Measurements from ENCODE around the gene VPS35.

Gene VPS35

DNA sequence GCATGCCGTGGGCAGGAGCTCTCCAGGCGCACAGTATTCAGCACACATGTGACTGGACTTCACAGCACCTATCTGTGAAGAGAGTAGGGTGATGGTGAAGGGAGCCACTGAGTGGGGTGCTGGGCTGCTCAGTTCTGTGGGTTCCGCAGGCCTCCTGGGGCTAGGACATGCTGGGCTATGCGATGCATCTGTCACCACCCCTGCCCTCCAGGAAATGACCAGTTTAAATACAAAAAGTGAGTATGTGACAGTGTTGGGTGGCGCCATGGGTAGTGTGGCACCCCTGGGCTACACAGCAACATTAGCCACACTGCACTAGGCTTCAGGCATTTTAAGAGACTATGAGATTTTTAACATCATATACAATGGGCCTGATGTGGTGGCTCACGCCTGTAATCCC lies 30.6 kb upstream of the VPS35 start:
- H3K9me3 Mint-ChIP-seq: no peaks in the 10 kb centered on the region
- no peaks in the 10 kb centered on the region for H3K27me3 Mint-ChIP-seq
- H3K27ac Mint-ChIP-seq: no peak overlapping the region
- no peaks in the 10 kb centered on the region for H3K36me3 Mint-ChIP-seq
- no peaks in the 10 kb centered on the region for H3K4me1 Mint-ChIP-seq
- no peak overlapping the region for H3K4me3 Mint-ChIP-seq

DNA sequence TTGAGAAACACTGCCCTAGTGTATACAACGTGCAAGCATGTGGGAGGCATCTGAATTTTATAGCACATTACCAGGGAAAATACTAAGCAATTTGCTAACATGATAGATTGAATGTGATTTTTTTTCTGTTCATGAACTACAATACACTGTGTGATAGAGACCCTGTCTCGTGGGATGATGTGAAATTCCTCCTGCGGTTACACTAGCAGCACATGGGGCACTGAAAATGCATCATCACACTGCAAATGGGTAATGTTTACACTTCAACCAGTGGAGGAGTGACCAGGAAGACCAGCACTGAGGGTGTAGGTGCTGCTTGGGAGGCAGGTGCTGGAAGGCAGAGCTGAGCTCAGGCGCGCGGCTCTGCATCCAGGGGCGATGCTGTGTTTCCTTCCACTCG lies 29.2 kb upstream of the VPS35 start:
- H3K27ac Mint-ChIP-seq: no peak overlapping the region
- H3K4me3 Mint-ChIP-seq: no peak overlapping the region
- H3K27me3 Mint-ChIP-seq: no peaks in the 10 kb centered on the region
- H3K36me3 Mint-ChIP-seq: no peaks in the 10 kb centered on the region
- H3K9me3 Mint-ChIP-seq: no peaks in the 10 kb centered on the region
- H3K4me1 Mint-ChIP-seq: no peaks in the 10 kb centered on the region

DNA sequence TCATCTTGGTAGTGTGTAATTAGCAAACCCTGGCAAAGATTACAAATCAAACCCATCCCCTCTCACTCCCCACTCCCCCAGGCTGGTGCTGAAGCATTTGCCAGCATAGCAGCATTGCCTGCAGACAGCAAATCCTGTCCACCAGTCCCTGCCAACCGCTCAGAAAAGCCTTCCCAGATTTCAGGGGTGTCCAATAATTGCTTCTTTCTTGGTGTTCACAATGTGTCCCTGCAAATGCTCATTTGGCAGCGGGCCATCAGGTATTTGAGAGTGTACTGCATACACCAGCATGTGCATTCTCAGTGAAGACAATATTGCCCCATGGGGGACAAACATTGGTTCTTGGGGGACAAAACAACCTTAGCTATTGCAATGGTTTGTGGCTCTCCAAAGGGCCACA lies 28.7 kb upstream of the VPS35 start:
- Mint-ChIP-seq H3K4me1 (no peaks in the 10 kb centered on the region), H3K27me3 (no peaks in the 10 kb centered on the region), H3K4me3 (no peak overlapping the region), H3K27ac (no peak overlapping the region), H3K36me3 (no peaks in the 10 kb centered on the region), H3K9me3 (no peaks in the 10 kb centered on the region)

DNA sequence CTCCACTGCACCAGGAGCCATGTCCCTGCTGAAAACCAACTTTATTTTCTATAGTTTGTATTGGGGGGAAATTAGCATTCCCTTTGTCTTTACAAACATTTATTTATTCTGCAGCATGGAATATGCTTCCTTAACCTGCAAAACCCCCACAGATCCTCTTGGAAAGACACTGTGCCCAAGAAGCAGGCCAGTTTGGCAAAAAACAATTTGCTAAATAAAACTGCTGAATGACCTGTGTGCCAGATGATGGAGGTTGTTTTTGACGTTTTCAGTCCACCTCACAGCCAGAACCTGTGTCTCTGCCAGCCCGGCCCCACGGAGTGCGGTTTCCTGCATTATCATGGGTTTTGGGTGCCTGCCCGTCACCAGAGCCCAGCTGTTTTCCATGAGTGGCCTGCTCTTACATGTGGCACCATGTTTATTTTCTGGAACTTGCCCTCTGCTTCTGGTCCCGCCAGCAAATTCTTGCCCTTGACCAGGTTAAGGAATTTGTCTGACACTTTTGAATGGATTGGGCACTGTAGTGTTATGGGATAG lies 26.9 kb upstream of the VPS35 start:
- H3K4me1 Mint-ChIP-seq: no peaks in the 10 kb centered on the region
- H3K4me3 Mint-ChIP-seq: no peak overlapping the region
- no peak overlapping the region for H3K27ac Mint-ChIP-seq
- H3K27me3 Mint-ChIP-seq: no peaks in the 10 kb centered on the region
- no peaks in the 10 kb centered on the region for H3K9me3 Mint-ChIP-seq
- no peaks in the 10 kb centered on the region for H3K36me3 Mint-ChIP-seq

DNA sequence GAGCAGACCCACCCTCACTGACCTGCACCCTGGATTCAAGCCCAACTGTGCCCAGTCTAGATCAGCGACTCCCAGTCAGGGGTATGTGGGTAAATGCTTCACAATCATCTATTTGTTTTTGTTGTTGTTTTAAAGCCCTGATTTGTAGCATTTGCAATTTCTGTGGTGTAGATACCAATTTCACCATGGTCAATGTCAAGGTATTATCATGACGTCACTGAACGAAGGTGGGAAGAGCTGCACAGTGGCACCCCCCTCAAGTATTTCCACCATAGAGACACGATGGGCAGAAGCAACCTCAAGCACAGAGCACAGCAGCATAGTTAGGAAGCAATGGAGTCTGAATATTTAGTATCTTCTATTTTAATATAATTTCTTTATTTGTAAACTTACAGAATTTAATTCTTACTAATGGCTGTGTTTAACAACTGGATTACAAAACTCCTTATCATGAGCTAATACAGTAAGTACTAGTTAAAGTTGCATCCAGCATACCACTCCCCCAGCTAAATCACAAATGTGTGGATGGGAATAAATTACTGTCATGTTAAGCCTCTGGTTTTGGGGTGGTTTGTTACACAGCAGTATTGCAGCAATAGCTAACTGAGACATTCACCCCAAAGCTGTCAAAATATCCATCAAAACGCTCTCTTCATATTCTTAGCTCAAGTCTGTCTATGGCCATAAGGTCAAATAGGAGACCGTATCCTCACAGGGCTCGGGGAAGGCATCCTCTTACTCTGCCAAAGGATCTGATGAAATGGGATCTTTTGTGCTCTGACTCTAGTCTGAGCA lies 26.0 kb upstream of the VPS35 start:
- Mint-ChIP-seq H3K9me3 (no peaks in the 10 kb centered on the region), H3K4me3 (no peak overlapping the region), H3K36me3 (no peaks in the 10 kb centered on the region), H3K4me1 (no peaks in the 10 kb centered on the region), H3K27ac (no peak overlapping the region), H3K27me3 (no peaks in the 10 kb centered on the region)

DNA sequence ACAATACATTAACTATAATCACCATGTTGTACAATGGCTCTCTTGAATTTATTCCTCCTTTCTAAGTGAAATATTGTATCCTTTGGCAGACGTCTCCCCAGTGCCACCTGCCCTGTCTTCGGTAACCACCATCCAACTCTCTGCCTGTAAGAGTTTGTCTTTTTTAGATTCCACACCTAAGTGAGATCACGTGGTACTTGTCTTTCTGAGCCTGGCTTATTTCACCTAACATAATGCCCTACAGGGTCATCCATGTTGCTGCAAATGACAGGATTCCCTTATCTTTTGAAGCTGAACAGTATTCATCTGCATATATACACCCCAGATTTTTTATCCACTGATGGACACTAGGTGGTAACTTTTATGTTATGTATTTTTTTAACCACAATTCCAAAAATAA lies 24.7 kb upstream of the VPS35 start:
- Mint-ChIP-seq H3K36me3 (no peaks in the 10 kb centered on the region), H3K4me3 (no peak overlapping the region), H3K27ac (no peak overlapping the region), H3K9me3 (no peaks in the 10 kb centered on the region), H3K27me3 (no peaks in the 10 kb centered on the region), H3K4me1 (no peaks in the 10 kb centered on the region)

DNA sequence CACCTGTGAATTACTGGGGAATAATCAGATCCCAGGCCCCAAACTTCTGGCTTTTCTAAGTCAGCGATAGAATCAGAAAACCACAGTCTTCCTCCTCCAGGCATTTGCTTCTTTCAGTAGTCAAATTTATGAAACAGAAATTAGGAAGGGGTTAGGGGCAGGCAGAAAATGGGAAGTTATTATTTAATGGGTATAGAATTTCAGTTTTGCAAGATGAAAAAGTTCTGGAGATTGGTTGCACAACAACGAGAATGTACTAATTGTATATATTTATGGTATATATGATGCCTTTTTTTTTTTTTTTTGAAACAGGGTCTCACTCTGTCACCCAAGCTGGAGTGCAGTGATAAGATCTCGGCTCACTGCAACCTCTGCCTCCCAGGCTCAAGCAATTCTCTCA lies 23.9 kb upstream of the VPS35 start:
- Mint-ChIP-seq H3K36me3 (no peaks in the 10 kb centered on the region), H3K27me3 (no peaks in the 10 kb centered on the region), H3K9me3 (no peaks in the 10 kb centered on the region), H3K4me1 (no peaks in the 10 kb centered on the region), H3K4me3 (no peak overlapping the region), H3K27ac (no peak overlapping the region)

DNA sequence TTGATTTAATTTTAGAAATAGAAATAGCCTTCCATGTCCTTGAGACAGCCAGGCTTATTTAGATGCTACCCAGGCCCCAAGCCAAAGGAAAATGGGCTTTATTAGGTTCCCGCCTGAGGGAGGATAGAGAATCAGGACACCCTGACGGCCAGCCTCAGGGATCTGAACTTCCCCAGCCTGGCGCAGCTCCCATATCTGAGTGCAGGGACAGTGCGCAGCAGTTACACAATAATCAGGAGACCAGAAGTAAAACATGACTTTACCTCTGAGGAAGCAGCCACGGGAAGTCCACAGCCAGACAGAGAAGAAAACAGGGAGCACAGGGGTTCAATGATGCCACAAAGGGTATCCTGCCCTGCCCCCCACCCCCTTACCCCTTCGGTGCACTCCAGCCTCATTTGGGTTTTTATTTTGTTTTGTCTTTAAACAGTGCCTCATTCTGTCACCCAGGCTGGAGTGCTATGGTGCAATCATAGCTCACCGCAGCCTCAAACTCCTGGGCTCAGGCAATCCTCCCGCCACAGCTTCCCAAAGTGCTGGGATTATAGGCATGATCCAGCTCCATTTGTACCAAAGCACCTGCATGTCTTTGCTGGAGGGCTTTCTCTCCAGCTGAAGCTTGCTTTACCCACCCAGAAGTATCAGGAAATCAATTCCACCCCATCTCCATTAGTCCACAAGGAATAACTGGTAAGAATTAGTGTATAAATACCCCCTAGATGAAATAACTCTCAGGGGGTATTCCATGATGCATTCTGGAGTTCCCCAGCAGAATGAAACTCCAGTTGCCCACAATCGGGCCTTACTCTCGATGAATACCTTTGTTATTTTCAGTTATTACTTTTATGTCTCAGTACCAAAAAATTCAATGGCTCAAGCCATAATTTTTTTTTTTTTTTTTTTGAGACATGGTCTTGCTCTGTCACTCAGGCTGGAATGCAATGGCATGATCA lies 22.4 kb upstream of the VPS35 start:
- Mint-ChIP-seq H3K9me3 (no peaks in the 10 kb centered on the region), H3K4me1 (no peaks in the 10 kb centered on the region), H3K27me3 (no peaks in the 10 kb centered on the region), H3K27ac (peak overlapping the region; percentile 46), H3K4me3 (no peak overlapping the region), H3K36me3 (no peaks in the 10 kb centered on the region)

DNA sequence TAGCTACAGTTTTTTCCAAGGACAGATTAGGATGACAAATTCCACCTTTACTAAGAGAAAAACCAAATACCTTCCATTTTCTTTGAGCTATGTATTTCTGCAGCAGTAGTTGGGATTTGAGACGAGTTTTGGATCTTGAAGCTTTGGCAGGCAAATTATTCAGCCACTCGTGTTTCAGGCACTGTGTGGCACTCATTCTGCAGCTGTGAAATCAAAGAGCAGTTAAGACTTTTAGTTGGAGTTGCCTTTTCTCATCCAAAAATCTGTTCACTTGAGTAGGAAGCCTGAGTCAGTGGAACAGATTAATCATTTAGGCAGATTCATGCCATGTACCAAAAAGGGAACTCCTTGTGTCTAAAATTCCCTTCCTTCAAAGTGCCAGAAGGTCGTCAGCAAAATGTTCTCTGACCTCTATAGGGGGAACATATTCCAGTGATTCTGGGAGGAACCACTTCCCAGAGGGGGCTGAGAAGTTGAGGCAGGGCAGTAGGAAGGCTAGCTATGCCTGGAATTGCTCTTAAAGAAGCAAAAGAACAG lies 20.6 kb upstream of the VPS35 start:
- Mint-ChIP-seq H3K27ac (no peak overlapping the region), H3K4me3 (no peak overlapping the region), H3K36me3 (no peaks in the 10 kb centered on the region), H3K27me3 (no peaks in the 10 kb centered on the region), H3K9me3 (no peaks in the 10 kb centered on the region), H3K4me1 (no peaks in the 10 kb centered on the region)

DNA sequence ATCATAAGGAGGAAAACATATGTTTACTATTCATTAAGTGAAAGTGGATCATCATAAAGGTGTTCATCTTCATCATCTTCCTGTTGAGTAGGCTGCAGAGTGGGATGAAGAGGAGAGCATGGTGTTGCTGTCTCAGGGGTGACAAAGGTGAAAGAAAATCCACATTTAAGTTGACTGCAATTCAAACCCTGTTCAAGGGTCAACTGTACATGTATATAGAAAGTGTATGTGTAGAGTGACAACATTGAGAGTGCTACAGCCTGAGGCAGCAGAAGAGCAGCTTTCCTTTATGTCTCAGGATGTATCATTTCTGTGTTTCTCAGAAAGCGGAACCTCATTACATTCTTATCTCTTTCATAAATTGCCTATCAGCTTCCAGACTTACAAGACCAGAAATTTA lies 17.7 kb upstream of the VPS35 start:
- H3K36me3 Mint-ChIP-seq: no peaks in the 10 kb centered on the region
- H3K9me3 Mint-ChIP-seq: no peaks in the 10 kb centered on the region
- no peak overlapping the region for H3K4me3 Mint-ChIP-seq
- H3K27ac Mint-ChIP-seq: no peak overlapping the region
- H3K4me1 Mint-ChIP-seq: no peaks in the 10 kb centered on the region
- no peaks in the 10 kb centered on the region for H3K27me3 Mint-ChIP-seq

DNA sequence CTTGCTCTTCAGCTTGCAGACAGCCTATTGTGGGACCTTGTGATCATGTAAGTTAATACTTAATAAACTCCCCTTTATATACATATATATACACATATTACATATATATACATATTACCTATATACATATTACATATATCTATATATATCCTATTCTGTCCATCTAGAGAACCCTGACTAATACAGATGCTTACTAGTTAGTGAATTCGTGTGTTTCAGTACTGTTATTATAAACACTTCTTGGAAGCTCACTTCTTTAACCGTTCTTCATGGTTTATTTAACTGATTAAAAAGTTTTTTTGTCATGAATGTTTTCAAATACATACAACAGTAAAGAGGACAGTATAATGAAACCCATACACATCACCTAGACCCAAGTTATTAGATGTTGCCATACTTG lies 13.1 kb upstream of the VPS35 start:
- H3K4me1 Mint-ChIP-seq: no peaks in the 10 kb centered on the region
- no peaks in the 10 kb centered on the region for H3K27me3 Mint-ChIP-seq
- H3K27ac Mint-ChIP-seq: no peak overlapping the region
- H3K4me3 Mint-ChIP-seq: no peak overlapping the region
- no peaks in the 10 kb centered on the region for H3K9me3 Mint-ChIP-seq
- no peaks in the 10 kb centered on the region for H3K36me3 Mint-ChIP-seq

DNA sequence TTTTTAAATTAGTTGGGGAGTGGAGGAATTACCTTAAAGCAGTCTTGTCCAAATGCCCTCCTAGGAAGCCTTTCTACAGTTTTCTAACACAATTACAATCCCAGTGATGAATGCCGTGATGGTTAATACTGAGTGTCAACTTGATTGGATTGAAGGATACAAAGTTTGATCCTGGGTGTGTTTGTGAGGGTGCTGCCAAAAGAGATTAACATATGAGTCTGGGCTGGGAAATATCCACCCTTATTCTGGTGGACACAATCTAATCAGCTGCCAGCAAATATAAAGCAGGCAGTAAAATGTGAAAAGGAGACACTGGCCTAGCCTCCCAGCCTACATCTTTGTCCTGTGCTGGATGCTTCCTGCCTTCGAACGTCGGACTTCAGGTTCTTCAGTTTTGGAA lies 12.6 kb upstream of the VPS35 start:
- Mint-ChIP-seq H3K9me3 (no peaks in the 10 kb centered on the region), H3K27me3 (no peaks in the 10 kb centered on the region), H3K4me3 (no peak overlapping the region), H3K27ac (no peak overlapping the region), H3K4me1 (no peaks in the 10 kb centered on the region), H3K36me3 (no peaks in the 10 kb centered on the region)

DNA sequence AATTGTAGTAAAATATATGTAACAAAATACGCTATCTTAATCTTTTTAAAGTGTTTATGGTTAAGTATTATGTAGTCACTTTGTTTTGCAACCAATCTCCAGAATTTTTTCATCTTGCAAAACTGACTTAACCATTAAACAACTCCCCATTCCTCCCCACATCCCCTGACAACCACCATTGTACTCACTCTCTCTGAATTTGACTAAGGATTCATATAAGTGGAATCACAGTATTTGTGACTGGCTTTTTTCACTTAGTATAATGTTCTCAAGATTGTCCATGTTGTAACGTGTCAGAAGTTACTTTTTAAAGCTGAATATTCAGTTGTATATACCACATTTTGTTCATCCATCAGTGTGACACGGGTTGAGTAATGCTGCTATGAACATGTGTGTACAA lies 11.1 kb upstream of the VPS35 start:
- Mint-ChIP-seq H3K4me3 (no peak overlapping the region), H3K27ac (no peak overlapping the region), H3K27me3 (no peaks in the 10 kb centered on the region), H3K4me1 (no peaks in the 10 kb centered on the region), H3K9me3 (no peaks in the 10 kb centered on the region), H3K36me3 (peaks cover 8% of the 10 kb centered on the region)

DNA sequence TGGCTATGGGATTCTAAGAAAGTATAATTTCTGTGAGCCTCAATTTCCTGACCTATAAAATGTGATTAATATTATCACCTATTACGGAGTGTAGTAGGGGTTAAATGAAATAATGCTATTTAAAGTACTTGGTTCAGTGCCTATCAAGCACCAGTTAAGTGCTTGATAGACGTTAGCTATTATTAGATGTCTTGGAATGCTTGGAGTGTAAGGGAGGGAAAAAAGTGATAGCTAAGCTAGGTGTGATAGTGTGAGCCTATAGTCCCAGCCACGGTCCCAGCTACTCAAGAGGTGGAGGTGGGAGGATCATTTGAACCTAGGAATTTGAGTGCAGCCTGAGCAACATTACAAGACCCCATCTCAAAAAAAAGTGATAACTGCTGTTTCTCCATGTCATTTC lies 8.0 kb upstream of the VPS35 start:
- Mint-ChIP-seq H3K9me3 (no peaks in the 10 kb centered on the region), H3K27ac (no peak overlapping the region), H3K4me1 (peaks cover under 1% of the 10 kb centered on the region), H3K36me3 (peaks cover 8% of the 10 kb centered on the region), H3K4me3 (no peak overlapping the region), H3K27me3 (no peaks in the 10 kb centered on the region)

DNA sequence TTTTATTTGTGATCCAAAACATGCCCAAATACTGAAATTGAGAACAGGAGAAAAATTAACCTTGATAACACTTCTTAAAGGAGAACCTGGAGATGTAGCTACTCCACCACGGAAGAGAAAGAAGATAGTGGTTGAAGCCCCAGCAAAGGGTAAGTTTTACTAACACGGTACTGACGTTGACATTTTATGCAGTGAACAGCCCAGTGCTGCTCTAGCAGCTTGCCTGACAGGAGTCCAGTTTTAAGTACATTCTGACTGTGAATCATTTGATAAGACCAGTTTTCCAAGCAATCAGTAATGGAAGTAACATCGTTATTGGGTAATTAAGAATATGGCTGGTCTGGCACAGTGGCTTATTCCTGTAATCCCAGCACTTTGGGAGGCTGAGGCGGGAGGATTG lies 7.0 kb upstream of the VPS35 start:
- Mint-ChIP-seq H3K27me3 (no peaks in the 10 kb centered on the region), H3K27ac (no peak overlapping the region), H3K36me3 (peaks cover 8% of the 10 kb centered on the region), H3K4me3 (no peak overlapping the region), H3K9me3 (no peaks in the 10 kb centered on the region), H3K4me1 (peaks cover 10% of the 10 kb centered on the region)

DNA sequence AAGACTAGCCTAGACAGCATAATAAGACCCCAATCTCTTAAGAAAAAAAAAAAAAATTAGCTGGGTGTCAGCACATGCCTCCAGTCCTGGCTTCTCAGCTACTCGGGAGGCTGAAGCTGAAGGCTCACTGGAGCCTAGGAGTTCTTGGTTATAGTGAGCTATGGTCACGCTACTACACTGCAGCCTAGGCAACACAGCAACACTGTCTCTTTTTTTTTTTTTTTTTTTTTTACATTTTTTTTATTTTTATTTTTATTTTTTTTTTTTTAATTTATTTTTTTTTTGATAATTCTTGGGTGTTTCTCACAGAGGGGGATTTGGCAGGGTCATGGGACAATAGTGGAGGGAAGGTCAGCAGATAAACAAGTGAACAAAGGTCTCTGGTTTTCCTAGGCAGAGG lies 4.6 kb upstream of the VPS35 start:
- H3K9me3 Mint-ChIP-seq: no peaks in the 10 kb centered on the region
- H3K4me1 Mint-ChIP-seq: peaks cover 10% of the 10 kb centered on the region
- H3K36me3 Mint-ChIP-seq: peaks cover 8% of the 10 kb centered on the region
- H3K4me3 Mint-ChIP-seq: no peak overlapping the region
- no peak overlapping the region for H3K27ac Mint-ChIP-seq
- H3K27me3 Mint-ChIP-seq: no peaks in the 10 kb centered on the region

Data from activated naive CD4-positive, alpha-beta T cell treated with anti-CD3 and anti-CD28 coated beads, Interleukin-2, amount 50 U/mL, for 24 hours (primary cell).